Esophagus squamous epithelium (tissue), 4 donors: ENCODE measurements around the gene RELT.

Experiments
- POLR2A ChIP-seq, 4 donors: fragments of 450-650 bp; IDR thresholded peaks; one replicate each; pipeline ENCODE4 v1.6.1; 2017; ENCODE audit warnings: antibody characterized with exemption in 4 of 4, mild to moderate bottlenecking in 4 of 4, moderate library complexity in 3 of 4
- TF ChIP-seq, protein P1 (sequence below), 6 experiments: fragments of 450-650 bp in 4 of 6; fragments of 200-600 bp in 2 of 6; sonication (generic) in 2 of 6; IDR thresholded peaks; one replicate each; pipeline ENCODE4 v1.5.1; 2016 to 2019; ENCODE audit warnings: antibody characterized with exemption in 6 of 6, mild to moderate bottlenecking in 4 of 6, moderate library complexity in 4 of 6

DNA sequence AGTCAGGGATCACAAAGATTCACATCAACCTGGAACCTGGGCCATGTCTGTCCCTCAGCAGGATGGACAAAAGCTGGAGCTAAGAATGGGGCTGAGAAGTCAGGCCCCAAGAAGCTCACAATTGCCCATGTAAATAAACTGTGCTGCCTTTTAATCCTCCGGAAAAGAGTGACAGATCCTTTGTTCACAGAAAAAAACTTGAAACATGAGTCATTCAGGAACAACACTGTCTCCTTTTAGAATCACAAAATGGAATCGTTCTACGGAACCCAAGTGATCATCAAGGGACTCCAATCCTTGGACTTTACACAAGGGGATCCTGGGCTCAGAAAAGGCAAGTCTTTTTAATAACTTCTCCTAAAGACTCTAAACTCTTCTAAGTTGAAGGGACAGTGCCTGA, 36.1 kb downstream of the RELT start:
- TF ChIP-seq, protein P1, sequence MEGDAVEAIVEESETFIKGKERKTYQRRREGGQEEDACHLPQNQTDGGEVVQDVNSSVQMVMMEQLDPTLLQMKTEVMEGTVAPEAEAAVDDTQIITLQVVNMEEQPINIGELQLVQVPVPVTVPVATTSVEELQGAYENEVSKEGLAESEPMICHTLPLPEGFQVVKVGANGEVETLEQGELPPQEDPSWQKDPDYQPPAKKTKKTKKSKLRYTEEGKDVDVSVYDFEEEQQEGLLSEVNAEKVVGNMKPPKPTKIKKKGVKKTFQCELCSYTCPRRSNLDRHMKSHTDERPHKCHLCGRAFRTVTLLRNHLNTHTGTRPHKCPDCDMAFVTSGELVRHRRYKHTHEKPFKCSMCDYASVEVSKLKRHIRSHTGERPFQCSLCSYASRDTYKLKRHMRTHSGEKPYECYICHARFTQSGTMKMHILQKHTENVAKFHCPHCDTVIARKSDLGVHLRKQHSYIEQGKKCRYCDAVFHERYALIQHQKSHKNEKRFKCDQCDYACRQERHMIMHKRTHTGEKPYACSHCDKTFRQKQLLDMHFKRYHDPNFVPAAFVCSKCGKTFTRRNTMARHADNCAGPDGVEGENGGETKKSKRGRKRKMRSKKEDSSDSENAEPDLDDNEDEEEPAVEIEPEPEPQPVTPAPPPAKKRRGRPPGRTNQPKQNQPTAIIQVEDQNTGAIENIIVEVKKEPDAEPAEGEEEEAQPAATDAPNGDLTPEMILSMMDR (IDR thresholded peaks at IDR 0.05) = no peak
- TF ChIP-seq POLR2A (IDR thresholded peaks at IDR 0.05) = no peak
